ENCODE data around the gene HORMAD1.

DNA sequence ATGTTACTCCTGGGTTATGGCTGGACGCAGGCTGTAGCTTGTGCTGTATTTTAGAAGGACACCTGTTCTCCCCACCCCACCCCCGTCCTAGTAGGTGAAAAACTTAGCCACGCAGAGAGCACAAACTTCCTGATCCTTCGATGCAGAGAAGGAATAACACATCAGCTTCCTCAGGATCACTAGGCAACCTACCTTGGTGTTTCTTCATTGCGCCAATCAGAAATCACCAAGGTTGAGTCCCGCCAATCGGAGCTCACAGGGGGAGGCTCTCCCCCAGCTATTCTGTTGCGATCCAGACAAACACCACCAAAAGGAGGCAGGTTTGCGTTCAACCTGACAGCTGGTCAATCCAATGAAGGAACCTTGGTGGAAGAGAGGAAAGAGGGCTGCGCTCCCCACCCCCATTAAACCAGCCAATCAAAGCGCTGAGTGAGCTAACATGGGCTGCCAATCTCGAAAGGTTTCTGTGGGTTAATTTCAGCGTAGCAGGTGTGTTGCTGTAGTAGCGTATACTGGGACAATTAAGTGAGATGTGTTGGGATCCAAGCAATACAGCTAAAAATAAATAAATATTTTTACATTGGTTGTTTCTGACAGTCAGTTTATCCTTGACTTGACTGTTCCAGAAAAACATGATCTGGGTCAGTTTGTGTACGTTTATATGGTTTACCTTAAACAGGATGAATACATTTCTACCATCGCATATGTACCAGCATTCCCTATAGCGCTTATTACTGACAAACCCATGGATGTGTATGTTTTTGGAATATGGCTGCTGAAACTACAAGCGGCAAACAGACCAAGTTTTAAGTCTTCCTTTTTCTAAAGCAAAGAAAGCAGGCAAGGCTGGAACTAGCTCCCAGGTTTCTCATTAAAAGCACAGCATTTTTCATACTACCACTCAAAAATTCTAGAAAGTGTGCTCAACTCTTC, 23.4 kb downstream of the HORMAD1 start, which contains the start of gene GOLPH3L:
- TF ChIP-seq EP300 (IDR thresholded peaks at IDR 0.05; ENCODE audit: borderline replicate concordance in 1 of 2, low read depth in 1 of 2, low read length in 1 of 2) (no peak; a peak in 1 of 4 replicates), FOSL2 (IDR thresholded peaks at IDR 0.05; ENCODE audit: borderline replicate concordance, low read depth) (no peak), POLR2AphosphoS5 (IDR thresholded peaks at IDR 0.05; ENCODE audit: low read depth, low read length) (peak; percentile 84)
- TF ChIP-seq, protein P1, sequence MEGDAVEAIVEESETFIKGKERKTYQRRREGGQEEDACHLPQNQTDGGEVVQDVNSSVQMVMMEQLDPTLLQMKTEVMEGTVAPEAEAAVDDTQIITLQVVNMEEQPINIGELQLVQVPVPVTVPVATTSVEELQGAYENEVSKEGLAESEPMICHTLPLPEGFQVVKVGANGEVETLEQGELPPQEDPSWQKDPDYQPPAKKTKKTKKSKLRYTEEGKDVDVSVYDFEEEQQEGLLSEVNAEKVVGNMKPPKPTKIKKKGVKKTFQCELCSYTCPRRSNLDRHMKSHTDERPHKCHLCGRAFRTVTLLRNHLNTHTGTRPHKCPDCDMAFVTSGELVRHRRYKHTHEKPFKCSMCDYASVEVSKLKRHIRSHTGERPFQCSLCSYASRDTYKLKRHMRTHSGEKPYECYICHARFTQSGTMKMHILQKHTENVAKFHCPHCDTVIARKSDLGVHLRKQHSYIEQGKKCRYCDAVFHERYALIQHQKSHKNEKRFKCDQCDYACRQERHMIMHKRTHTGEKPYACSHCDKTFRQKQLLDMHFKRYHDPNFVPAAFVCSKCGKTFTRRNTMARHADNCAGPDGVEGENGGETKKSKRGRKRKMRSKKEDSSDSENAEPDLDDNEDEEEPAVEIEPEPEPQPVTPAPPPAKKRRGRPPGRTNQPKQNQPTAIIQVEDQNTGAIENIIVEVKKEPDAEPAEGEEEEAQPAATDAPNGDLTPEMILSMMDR (IDR thresholded peaks at IDR 0.05), result no peak
- TF ChIP-seq, protein P2, sequence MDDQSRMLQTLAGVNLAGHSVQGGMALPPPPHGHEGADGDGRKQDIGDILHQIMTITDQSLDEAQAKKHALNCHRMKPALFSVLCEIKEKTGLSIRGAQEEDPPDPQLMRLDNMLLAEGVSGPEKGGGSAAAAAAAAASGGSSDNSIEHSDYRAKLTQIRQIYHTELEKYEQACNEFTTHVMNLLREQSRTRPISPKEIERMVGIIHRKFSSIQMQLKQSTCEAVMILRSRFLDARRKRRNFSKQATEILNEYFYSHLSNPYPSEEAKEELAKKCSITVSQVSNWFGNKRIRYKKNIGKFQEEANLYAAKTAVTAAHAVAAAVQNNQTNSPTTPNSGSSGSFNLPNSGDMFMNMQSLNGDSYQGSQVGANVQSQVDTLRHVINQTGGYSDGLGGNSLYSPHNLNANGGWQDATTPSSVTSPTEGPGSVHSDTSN (IDR thresholded peaks at IDR 0.05), result peak; percentile 99

Measured in SK-N-SH (cell line).